Testis (tissue), 3 donors: ENCODE results near the gene RAP1GAP2. TPM values are rescaled to one million over a fixed set of nuclear protein-coding genes. Genes with fewer than 3 reads are reported as not detected.

Source experiments
- DNase-seq: peaks from one replicate; pipeline ENCODE4 v3.0.0-alpha.2; 2019
- H3K27ac ChIP-seq, 2 donors: fragments of 200-600 bp; sonication (generic); one replicate each; pipeline ENCODE4 v1.5.1; 2019
- H3K27me3 ChIP-seq: fragments of 200-600 bp; sonication (generic); one replicate; pipeline ENCODE4 v1.5.1; 2019
- H3K36me3 ChIP-seq: fragments of 200-600 bp; sonication (generic); one replicate; pipeline ENCODE4 v1.5.1; 2017; ENCODE audit warnings: low read depth; ENCODE audit errors: missing control alignments
- H3K4me1 ChIP-seq: fragments of 200-600 bp; sonication (generic); one replicate; pipeline ENCODE4 v1.5.1; 2019
- H3K4me3 ChIP-seq, 2 donors: fragments of 200-600 bp; sonication (generic); one replicate each; pipeline ENCODE4 v1.5.1; 2017 to 2019
- H3K9me3 ChIP-seq: fragments of 200-600 bp; sonication (generic); one replicate; pipeline ENCODE4 v1.5.1; 2017
- POLR2A ChIP-seq: fragments of 450-650 bp; IDR thresholded peaks from one replicate; pipeline ENCODE4 v1.6.1; 2017; ENCODE audit warnings: antibody characterized with exemption, mild to moderate bottlenecking, moderate library complexity
- WGBS, 2 donors: methylation state at CpG; one replicate each; pipeline ENCODE4 v1.1.5; 2018; 5-methylcytosine and 5-hydroxymethylcytosine counted together
- intact Hi-C: fragments of 100-400 bp; cut with DNase I; formaldehyde crosslinking; loops from one replicate; pipeline ENCODE4 v1.15.1; 2023; ENCODE audit warnings: low total_unique reads
- polyA plus RNA-seq: library from polyadenylated mRNA; stranded (reverse); fragments of 350-450 nt; fragmentation: Illumina TruSeq; extraction: RNeasy Lipid Tissue Mini Kit (QIAGEN cat#74804); gene quantifications from one replicate; pipeline ENCODE4 v1.2.3, GENCODE V29; 2014; ENCODE audit warnings: low read depth, low replicate concordance; ENCODE audit not compliant: insufficient read depth
- total RNA-seq, 2 donors: library from RNA; depleted of rRNA; stranded (reverse); fragments of >200 nt; gene quantifications; one replicate each; pipeline ENCODE4 v1.2.3, GENCODE V29; 2016
- TF ChIP-seq, protein P1 (sequence below), 3 experiments: fragments of 450-650 bp in 2 of 3; fragments of 200-600 bp in 1 of 3; sonication (generic) in 1 of 3; IDR thresholded peaks; one replicate each; pipeline ENCODE4 v1.5.1; 2016 to 2019; ENCODE audit warnings: antibody characterized with exemption in 3 of 3, mild to moderate bottlenecking in 2 of 3, moderate library complexity in 1 of 3

Gene RAP1GAP2
- total and polyA plus RNA-seq, 3 donors from 2014 or later = 10.4 to 21.7 (median 15.1) TPM

DNA sequence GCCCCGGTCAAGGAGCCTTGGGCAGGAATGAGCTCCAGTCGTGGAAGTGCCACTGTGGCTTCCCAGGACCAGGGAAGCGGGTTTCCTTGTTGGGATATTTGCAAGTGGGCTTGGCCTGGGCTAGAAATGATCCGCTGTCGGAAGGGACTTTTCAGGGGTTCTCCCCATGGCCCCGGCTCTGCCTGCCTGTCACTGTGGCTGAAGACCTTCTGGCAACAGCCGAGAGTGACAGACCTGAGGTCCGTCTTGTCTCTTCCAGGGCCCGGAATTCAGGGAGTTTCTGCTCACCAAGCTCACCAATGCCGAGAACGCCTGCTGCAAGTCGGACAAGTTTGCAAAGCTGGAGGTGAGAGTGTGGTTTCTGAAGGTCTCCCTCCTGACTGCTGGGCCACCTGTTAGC, 209.5 kb downstream of the RAP1GAP2 start:
- DNase-seq = no peak
- intact Hi-C loops = no loop called here

DNA sequence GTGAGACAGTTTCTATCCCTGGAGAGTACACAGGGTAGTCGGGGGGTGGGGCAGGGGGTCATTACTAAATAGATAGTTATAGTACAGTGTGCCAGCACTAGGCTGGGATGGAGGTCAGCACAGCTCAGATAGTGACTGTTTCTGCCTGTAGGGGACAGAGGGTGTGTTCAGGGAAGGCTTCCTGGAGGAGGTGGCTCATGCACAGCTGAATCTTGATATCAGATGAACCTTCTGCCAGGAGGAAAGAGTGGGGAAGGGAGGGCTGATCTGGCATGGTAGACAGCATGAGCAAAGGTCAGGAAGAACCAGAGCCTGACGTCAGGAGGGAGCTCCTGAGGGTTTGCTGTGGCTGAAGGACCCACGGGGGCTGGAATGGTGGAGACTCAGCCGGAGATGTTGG, 210.6 kb downstream of the RAP1GAP2 start:
- DNase-seq = no peak
- Histone ChIP-seq H3K27me3 (no peaks in the 10 kb centered on the region), H3K27ac (no peak overlapping the region), H3K36me3 (no peaks in the 10 kb centered on the region), H3K4me3 (no peak overlapping the region), H3K9me3 (no peaks in the 10 kb centered on the region), H3K4me1 (peaks cover 14% of the 10 kb centered on the region)
- intact Hi-C loops = no loop called here
- no peak for TF ChIP-seq POLR2A
- TF ChIP-seq, protein P1, sequence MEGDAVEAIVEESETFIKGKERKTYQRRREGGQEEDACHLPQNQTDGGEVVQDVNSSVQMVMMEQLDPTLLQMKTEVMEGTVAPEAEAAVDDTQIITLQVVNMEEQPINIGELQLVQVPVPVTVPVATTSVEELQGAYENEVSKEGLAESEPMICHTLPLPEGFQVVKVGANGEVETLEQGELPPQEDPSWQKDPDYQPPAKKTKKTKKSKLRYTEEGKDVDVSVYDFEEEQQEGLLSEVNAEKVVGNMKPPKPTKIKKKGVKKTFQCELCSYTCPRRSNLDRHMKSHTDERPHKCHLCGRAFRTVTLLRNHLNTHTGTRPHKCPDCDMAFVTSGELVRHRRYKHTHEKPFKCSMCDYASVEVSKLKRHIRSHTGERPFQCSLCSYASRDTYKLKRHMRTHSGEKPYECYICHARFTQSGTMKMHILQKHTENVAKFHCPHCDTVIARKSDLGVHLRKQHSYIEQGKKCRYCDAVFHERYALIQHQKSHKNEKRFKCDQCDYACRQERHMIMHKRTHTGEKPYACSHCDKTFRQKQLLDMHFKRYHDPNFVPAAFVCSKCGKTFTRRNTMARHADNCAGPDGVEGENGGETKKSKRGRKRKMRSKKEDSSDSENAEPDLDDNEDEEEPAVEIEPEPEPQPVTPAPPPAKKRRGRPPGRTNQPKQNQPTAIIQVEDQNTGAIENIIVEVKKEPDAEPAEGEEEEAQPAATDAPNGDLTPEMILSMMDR (IDR thresholded peaks at IDR 0.05) = no peak
- 72 to 81% methylated on average over 4 of the region's 4 CpGs for WGBS, 2 donors

More for the DNA sequence above, 209.5 kb downstream of the RAP1GAP2 start:
- Histone ChIP-seq H3K9me3 (no peaks in the 10 kb centered on the region), H3K4me3 (no peak overlapping the region), H3K36me3 (no peaks in the 10 kb centered on the region), H3K4me1 (peaks cover 14% of the 10 kb centered on the region), H3K27ac (no peak overlapping the region), H3K27me3 (no peaks in the 10 kb centered on the region)
- WGBS, 2 donors = 91 to 94% methylated on average over 12 of the region's 12 CpGs
- no peak for TF ChIP-seq POLR2A
- TF ChIP-seq, protein P1 (IDR thresholded peaks at IDR 0.05) = no peak

DNA sequence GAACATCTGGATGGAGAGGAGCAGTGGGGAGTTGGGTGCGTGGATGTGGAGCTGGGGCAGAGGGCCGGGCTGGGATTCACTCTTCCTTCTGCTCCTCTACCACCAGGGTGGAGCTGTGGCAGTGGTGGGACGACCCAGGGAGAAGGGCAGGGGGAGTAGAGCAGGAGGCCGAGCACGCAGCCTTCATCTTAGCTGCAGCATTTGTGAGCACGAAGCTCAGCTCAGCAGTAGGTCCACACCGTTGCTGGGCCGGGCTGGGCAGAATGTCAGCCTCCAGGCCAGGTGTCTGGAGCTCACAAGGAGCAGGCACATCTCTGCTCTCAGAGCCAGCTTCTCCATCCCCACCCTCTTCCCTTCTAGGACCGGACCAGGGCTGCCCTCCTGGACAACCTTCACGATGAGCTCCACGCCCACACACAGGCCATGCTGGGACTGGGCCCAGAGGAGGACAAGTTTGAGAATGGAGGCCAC, 211.4 kb downstream of the RAP1GAP2 start:
- intact Hi-C loops = no loop called here
- Histone ChIP-seq H3K36me3 (no peaks in the 10 kb centered on the region), H3K27me3 (no peaks in the 10 kb centered on the region), H3K9me3 (no peaks in the 10 kb centered on the region), H3K27ac (no peak overlapping the region), H3K4me1 (peaks cover 14% of the 10 kb centered on the region), H3K4me3 (no peak overlapping the region)
- no peak for DNase-seq
- TF ChIP-seq, protein P1 (IDR thresholded peaks at IDR 0.05) = no peak
- no peak for TF ChIP-seq POLR2A
- 90 to 92% methylated on average over 7 to 11 of the region's 11 CpGs for WGBS, 2 donors

DNA sequence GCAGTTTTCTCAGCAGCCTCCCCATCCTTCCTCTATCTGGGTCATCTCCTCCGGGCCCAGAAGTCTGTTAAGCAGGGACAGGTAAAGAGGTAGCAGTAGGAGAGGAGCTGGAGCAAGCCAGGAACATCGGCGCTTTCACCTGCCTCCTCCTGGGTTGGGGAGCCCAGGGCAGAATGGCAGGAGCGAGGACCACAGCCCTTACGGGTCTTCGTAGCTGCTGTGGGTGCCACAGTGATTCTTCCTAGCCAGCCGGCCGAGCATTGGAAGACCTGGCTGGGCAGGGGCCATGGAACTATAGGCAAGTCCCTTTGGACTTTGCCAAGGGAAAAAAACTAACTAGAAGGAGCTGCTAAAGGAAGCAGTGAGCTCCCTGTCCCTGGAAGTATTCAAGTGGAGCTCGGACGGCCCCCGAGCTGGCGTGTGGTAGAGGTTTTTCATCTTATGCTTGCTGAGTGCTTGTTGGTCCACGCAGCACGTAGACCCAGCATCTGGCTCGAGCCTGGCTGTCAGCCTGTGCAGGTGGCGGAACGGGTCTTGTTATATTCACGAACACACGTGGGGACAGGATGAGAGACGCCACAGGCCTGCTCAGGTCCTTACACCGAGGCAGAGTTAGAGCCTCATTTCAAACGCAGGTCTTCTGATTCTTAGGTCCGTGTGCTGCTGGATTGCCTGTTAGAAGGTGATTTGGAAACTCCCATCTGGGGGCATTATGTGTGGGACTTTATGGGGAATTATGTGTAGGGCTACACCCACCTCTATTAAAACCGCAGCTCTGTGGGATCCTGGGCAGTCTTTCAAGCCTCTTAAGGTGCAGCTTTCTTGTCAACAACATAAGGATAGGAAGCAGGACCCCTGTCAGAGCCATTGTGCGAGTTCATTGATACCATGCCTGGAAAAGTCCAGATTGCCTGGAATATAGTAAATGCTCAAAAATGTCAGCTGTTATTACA, 212.4 kb downstream of the RAP1GAP2 start:
- Histone ChIP-seq H3K36me3 (no peaks in the 10 kb centered on the region), H3K27me3 (no peaks in the 10 kb centered on the region), H3K27ac (no peak overlapping the region), H3K4me1 (peaks cover 13% of the 10 kb centered on the region), H3K9me3 (no peaks in the 10 kb centered on the region), H3K4me3 (no peak overlapping the region)
- 91 to 94% methylated on average over 25 of the region's 25 CpGs for WGBS, 2 donors
- no peak for DNase-seq
- intact Hi-C loops = no loop called here
- TF ChIP-seq POLR2A = no peak
- TF ChIP-seq, protein P1 (IDR thresholded peaks at IDR 0.05) = no peak
